Brain microvascular endothelial cell (primary cell): ENCODE data around the gene ALOX5.

Experiments used
- DNase-seq: peaks from one replicate; pipeline ENCODE4 v3.0.0-alpha.2; 2020
- H3K27ac ChIP-seq: fragments of 250-450 bp; sonication (Bioruptor Pico); 2 replicates; pipeline ENCODE4 v1.5.1; 2020; ENCODE audit warnings: mild to moderate bottlenecking, moderate library complexity
- H3K27me3 ChIP-seq: fragments of 250-450 bp; sonication (Bioruptor Pico); replicated peaks from 2 replicates; pipeline ENCODE4 v1.5.1; 2020; ENCODE audit warnings: mild to moderate bottlenecking
- H3K36me3 ChIP-seq: fragments of 250-450 bp; sonication (Bioruptor Pico); replicated peaks from 2 replicates; pipeline ENCODE4 v1.5.1; 2020; ENCODE audit warnings: mild to moderate bottlenecking
- H3K4me3 ChIP-seq: 2 replicates; pipeline ENCODE4 v1.5.1; 2011; ENCODE audit warnings: low read depth, mild to moderate bottlenecking, control low read depth, low read length, moderate library complexity
- CTCF ChIP-seq: IDR thresholded peaks from 2 replicates; pipeline ENCODE4 v1.5.1; 2011; ENCODE audit warnings: low read depth, mild to moderate bottlenecking, moderate library complexity, low read length, control low read depth, inconsistent platforms; ENCODE audit errors: missing control alignments
- in situ Hi-C: cut with HindIII; loops from 2 replicates; pipeline ENCODE4 v1.10.0; 2017; ENCODE audit warnings: low sequenced_read_pairs, low pct_ligation_motif_present

The ALOX5 gene

GRCh38 chr10:45432700-45433472 lies 58.9 kb downstream of the ALOX5 start:
- no peak overlapping the region for H3K27ac ChIP-seq
- no peak overlapping the region for H3K4me3 ChIP-seq
- H3K36me3 ChIP-seq: no peaks in the 10 kb centered on the region
- in situ Hi-C loops: no loop called here
- DNase-seq: no peak
- TF ChIP-seq CTCF: no peak
- peaks cover 8% of the 10 kb centered on the region for H3K27me3 ChIP-seq

GRCh38 chr10:45433716-45434469 lies 59.9 kb downstream of the ALOX5 start:
- peaks cover under 1% of the 10 kb centered on the region for H3K27me3 ChIP-seq
- H3K36me3 ChIP-seq: no peaks in the 10 kb centered on the region
- H3K27ac ChIP-seq: no peak overlapping the region
- DNase-seq: no peak
- in situ Hi-C loops: no loop called here
- H3K4me3 ChIP-seq: no peak overlapping the region
- TF ChIP-seq CTCF: no peak

- TF ChIP-seq CTCF: no peak
- no peak for DNase-seq
- H3K36me3 ChIP-seq: no peaks in the 10 kb centered on the region
- no peak overlapping the region for H3K4me3 ChIP-seq
- H3K27me3 ChIP-seq: no peaks in the 10 kb centered on the region
- no peak overlapping the region for H3K27ac ChIP-seq
- in situ Hi-C loops: no loop called here
These were observed 63.8 kb downstream of the ALOX5 start for GRCh38 chr10:45437587-45438465.

- TF ChIP-seq CTCF: no peak
- no peaks in the 10 kb centered on the region for H3K36me3 ChIP-seq
- H3K27me3 ChIP-seq: no peaks in the 10 kb centered on the region
- H3K4me3 ChIP-seq: no peak overlapping the region
- in situ Hi-C loops: no loop called here
- DNase-seq: no peak
- no peak overlapping the region for H3K27ac ChIP-seq
These were observed 64.6 kb downstream of the ALOX5 start for GRCh38 chr10:45438466-45439090.

- in situ Hi-C loops: no loop called here
- TF ChIP-seq CTCF: no peak
- no peak for DNase-seq
- H3K27me3 ChIP-seq: no peaks in the 10 kb centered on the region
- H3K36me3 ChIP-seq: no peaks in the 10 kb centered on the region
- no peak overlapping the region for H3K27ac ChIP-seq
- no peak overlapping the region for H3K4me3 ChIP-seq
These were observed 65.3 kb downstream of the ALOX5 start for GRCh38 chr10:45439365-45439764.
